GM13976 (cell line): ENCODE data around the gene AGAP1.

ENCODE experiments used
- DNase-seq: peaks from one replicate; pipeline ENCODE4 v3.0.0; 2012; ENCODE audit warnings: low spot score
- in situ Hi-C: fragments of 300-500 bp; cut with MboI; formaldehyde crosslinking; loops from one replicate; pipeline ENCODE4 v1.12.0; 2022; ENCODE audit warnings: low sequenced_read_pairs, mixed read lengths, inconsistent platforms; ENCODE audit not compliant: unreplicated experiment
- TF ChIP-seq, protein P1 (sequence below): IDR thresholded peaks from 2 replicates; pipeline ENCODE4 v1.5.1; 2012; ENCODE audit warnings: borderline replicate concordance, mild to moderate bottlenecking; ENCODE audit not compliant: insufficient read depth; ENCODE audit errors: extremely low read depth, missing control alignments, control extremely low read depth

AGAP1 gene

DNA sequence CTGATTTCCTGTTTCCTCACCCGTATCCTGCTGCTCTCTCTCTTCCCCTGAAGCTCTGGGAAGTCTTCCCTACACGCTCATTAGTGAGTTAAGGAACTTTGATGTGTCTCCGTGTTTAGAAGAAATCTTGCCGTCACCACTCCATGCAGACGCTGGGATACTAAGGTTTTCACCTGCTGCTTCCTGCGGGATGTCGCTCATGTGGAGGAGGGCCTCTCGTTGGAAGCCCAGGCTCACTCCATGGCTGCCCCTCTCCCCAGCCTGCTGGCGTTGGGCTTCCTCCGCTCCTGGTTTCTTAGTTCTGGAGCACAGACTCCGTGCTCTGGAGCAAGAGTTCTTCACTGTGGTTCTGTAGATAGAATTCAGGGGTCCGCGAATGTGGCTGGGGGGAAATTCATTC lies 348.0 kb downstream of the AGAP1 start:
- TF ChIP-seq, protein P1, sequence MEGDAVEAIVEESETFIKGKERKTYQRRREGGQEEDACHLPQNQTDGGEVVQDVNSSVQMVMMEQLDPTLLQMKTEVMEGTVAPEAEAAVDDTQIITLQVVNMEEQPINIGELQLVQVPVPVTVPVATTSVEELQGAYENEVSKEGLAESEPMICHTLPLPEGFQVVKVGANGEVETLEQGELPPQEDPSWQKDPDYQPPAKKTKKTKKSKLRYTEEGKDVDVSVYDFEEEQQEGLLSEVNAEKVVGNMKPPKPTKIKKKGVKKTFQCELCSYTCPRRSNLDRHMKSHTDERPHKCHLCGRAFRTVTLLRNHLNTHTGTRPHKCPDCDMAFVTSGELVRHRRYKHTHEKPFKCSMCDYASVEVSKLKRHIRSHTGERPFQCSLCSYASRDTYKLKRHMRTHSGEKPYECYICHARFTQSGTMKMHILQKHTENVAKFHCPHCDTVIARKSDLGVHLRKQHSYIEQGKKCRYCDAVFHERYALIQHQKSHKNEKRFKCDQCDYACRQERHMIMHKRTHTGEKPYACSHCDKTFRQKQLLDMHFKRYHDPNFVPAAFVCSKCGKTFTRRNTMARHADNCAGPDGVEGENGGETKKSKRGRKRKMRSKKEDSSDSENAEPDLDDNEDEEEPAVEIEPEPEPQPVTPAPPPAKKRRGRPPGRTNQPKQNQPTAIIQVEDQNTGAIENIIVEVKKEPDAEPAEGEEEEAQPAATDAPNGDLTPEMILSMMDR: no peak
- in situ Hi-C loops: no loop called here
- DNase-seq: no peak

DNA sequence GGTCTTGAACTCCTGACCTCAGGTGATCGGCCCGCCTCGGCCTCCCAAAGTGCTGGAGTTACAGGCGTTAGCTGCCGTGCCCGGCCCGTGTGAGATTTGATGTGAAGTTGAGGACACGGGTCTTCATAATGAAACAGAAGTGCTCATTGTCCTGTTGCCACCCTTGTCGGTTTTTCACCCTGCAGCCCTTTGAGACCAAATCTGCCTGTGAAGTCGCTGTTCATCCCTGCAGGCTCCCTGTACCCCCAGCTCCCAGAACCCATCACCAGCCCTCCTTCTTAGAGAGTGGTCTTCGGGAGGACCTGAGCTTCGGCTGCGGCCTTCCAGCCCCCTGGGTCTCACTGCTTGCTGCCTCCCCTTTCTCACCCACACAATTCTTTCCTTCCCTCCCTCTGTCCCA lies 349.1 kb downstream of the AGAP1 start:
- TF ChIP-seq, protein P1: no peak
- in situ Hi-C loops: no loop called here

DNA sequence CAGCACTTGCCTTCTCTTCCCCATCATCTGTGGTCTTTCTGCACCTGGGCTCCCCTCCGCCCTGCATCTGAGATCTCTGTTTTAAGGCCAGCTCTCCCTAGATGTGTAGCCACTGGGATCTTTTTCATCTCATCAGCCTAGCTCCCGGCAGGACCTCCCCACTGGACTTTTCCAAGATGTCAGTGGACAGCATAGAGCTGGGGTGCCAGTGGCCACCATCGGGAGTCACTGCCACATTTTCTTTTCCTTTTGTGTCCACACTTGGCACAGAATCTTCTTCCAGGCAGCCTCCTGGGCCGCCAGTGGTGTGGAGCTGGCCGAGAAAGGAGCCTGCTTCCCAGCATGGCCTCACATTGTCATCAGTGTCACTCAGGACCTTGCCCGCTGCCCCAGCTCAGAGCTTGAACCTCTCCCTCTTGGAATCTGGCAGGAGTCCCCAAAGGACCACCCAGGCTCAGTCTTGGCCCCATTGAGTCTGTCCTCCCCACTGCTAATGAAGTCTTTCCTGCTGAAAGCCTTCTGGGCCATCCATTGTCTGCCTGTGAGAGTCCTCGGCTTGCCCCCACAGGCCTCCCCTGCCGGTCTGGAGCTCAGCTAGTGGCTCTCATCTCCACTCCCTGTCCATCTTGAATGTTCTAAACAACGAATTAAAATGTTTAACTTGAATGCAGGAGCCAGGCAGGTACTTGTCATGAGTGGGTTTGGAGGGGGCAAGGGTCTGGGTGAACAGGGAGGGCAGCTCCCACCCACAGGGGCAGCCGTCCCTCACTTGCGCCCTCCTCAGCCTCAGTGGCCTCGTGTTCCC lies 349.9 kb downstream of the AGAP1 start:
- TF ChIP-seq, protein P1: no peak
- DNase-seq: no peak
- in situ Hi-C loops: no loop called here

More for the DNA sequence above, 349.1 kb downstream of the AGAP1 start:
- no peak for DNase-seq

DNA sequence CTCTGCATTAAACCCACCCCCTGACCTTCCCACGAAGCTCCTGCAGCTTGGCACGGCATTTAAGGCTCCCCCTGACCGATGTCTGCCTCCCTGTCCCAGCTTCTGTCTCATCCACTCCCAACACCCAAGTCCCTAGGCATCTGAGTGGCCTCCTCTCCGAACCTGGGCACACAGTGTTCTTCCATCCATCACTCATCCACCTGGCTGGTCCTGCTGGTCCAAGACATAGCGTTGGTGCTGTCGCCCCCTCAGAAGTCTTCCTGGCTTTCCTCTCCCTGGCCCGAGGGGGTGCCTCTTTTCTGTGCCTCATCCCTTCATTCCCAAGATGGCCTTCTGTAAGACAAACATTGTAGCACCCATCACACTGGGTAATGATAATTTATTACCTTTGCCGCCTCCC lies 350.7 kb downstream of the AGAP1 start:
- no peak for DNase-seq
- TF ChIP-seq, protein P1: no peak
- in situ Hi-C loops: no loop called here

DNA sequence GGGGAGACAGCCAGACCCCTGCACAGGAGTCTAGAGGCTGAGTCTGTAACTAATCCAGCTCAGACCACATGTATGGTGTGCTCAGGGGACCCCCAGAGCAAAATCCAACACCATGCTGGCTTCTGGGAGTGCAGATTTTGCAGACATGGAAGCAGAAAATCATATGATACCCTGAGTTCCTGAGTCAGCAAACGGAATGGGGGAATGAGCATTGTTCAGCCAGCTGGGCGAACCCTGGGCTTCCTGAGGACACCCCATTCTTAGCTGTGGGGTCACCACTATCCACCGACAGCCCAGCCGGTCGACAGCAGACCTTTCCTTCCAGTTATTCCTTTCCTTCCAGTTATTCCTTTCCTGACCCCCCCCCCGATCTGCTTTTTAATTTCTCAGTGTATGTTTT lies 351.4 kb downstream of the AGAP1 start:
- TF ChIP-seq, protein P1: no peak
- DNase-seq: no peak
- in situ Hi-C loops: no loop called here

DNA sequence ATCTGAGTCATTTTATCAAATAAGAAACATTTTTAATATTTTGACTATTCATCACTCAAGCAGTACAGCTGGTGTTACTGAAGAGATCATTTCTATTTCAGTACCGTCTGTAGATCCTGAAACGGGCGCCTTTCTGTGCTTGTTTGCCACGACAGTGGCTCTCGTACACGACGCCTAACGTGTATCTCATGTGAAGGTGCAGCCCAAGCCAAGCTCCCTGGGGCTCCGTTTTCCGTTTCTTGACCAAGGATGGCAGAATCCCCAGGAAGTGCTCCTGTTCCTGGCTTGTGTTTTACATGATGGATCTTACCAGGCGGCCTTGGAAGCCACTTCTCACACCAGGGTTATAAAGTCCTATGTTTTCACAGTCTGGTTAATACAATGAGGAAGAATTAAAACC lies 353.7 kb downstream of the AGAP1 start:
- no peak for DNase-seq
- in situ Hi-C loops: no loop called here
- TF ChIP-seq, protein P1: no peak
